ENCODE data around the gene KIF2A. TPM values are rescaled to one million over a fixed set of nuclear protein-coding genes. Genes with fewer than 3 reads are reported as not detected.

The KIF2A gene
- total and polyA plus RNA-seq, 9 of the 15 experiments (the other 6 are each of a cell fraction or from before 2014, with no cell fraction given): 42.6 to 126 (median 77.6) TPM

GRCh38 chr5:62340392-62340791 is 34.4 kb downstream of the KIF2A start (continued):
- TF ChIP-seq, protein P1, sequence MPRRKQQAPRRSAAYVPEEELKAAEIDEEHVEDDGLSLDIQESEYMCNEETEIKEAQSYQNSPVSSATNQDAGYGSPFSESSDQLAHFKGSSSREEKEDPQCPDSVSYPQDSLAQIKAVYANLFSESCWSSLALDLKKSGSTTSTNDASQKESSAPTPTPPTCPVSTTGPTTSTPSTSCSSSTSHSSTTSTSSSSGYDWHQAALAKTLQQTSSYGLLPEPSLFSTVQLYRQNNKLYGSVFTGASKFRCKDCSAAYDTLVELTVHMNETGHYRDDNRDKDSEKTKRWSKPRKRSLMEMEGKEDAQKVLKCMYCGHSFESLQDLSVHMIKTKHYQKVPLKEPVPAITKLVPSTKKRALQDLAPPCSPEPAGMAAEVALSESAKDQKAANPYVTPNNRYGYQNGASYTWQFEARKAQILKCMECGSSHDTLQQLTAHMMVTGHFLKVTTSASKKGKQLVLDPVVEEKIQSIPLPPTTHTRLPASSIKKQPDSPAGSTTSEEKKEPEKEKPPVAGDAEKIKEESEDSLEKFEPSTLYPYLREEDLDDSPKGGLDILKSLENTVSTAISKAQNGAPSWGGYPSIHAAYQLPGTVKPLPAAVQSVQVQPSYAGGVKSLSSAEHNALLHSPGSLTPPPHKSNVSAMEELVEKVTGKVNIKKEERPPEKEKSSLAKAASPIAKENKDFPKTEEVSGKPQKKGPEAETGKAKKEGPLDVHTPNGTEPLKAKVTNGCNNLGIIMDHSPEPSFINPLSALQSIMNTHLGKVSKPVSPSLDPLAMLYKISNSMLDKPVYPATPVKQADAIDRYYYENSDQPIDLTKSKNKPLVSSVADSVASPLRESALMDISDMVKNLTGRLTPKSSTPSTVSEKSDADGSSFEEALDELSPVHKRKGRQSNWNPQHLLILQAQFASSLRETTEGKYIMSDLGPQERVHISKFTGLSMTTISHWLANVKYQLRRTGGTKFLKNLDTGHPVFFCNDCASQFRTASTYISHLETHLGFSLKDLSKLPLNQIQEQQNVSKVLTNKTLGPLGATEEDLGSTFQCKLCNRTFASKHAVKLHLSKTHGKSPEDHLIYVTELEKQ (CRISPR knock-in tag; IDR thresholded peaks at IDR 0.05): no peak
- TF ChIP-seq, protein P2, sequence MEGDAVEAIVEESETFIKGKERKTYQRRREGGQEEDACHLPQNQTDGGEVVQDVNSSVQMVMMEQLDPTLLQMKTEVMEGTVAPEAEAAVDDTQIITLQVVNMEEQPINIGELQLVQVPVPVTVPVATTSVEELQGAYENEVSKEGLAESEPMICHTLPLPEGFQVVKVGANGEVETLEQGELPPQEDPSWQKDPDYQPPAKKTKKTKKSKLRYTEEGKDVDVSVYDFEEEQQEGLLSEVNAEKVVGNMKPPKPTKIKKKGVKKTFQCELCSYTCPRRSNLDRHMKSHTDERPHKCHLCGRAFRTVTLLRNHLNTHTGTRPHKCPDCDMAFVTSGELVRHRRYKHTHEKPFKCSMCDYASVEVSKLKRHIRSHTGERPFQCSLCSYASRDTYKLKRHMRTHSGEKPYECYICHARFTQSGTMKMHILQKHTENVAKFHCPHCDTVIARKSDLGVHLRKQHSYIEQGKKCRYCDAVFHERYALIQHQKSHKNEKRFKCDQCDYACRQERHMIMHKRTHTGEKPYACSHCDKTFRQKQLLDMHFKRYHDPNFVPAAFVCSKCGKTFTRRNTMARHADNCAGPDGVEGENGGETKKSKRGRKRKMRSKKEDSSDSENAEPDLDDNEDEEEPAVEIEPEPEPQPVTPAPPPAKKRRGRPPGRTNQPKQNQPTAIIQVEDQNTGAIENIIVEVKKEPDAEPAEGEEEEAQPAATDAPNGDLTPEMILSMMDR (IDR thresholded peaks at IDR 0.05 in 2 of 3, conservative IDR thresholded peaks at IDR 0.05 in 1 of 3; ENCODE audit: insufficient read depth in 2 of 3, low read depth in 1 of 3, low read length in 3 of 3): peak; percentile 26 to 56 (median 52); a peak in 4 of 6 replicates
- TF ChIP-seq ZNF217 (CRISPR knock-in tag; IDR thresholded peaks at IDR 0.05) (no peak), RNF2 (IDR thresholded peaks at IDR 0.05) (no peak)

GRCh38 chr5:62340979-62341378 is 35.0 kb downstream of the KIF2A start:
- Histone ChIP-seq H3K27ac (ENCODE audit: extremely low read depth, low read depth, low read length) (no peak overlapping the region; the same call in 2 of the 3 replicates), H3K27me3 (ENCODE audit: control insufficient read depth in 2 of 2, insufficient read depth in 2 of 2, low read length in 2 of 2) (no peaks in the 10 kb centered on the region), H3K79me2 (ENCODE audit: control insufficient read depth, insufficient read depth, low read length) (peaks cover 92% of the 10 kb centered on the region), H4K20me1 (replicated peaks; ENCODE audit: control insufficient read depth, insufficient read depth, low read length) (no peaks in the 10 kb centered on the region), H3K9me1 (ENCODE audit: control insufficient read depth, insufficient read depth, low read length) (no peaks in the 10 kb centered on the region), H3K4me3 (no peak overlapping the region), H3K4me1 (replicated peaks in 1 of 2; ENCODE audit: control insufficient read depth in 2 of 2, insufficient read depth in 2 of 2, low read length in 2 of 2) (peaks cover 0 to 9% of the 10 kb centered on the region in 2 experiments; a peak in 2 of 5 replicates), H2AFZ (ENCODE audit: low read depth, low read length) (no peak overlapping the region), H3K9ac (ENCODE audit: insufficient read depth in 1 of 2, low read depth in 2 of 2, low read length in 2 of 2) (no peak overlapping the region), H3K9me3 (replicated peaks; ENCODE audit: control insufficient read depth, insufficient read depth, low read depth, low read length) (no peaks in the 10 kb centered on the region), H3K36me3 (ENCODE audit: control insufficient read depth, insufficient read depth, low read length) (peaks cover 5% of the 10 kb centered on the region; the same call in 2 of the 3 replicates), H3K4me2 (ENCODE audit: insufficient read depth, low read length) (no peak overlapping the region)
- no peak for DNase-seq (ENCODE audit: extremely low read depth in 1 of 4, low spot score in 3 of 4)
- in situ Hi-C loops (cut with MboI): loop anchor here (5.0 kb wide), 1 partner anchor 114 kb away; no protein-coding TSS in a partner anchor
- CTCF ChIA-PET (ENCODE audit: low intra/inter-chr PET ratio): interaction anchor here (0.6 kb wide), 1 partner anchor 29 kb away, joined by 3 read pairs; no protein-coding TSS in a partner anchor
- no peak for FAIRE-seq
- ATAC-seq: no peak
- 67% methylated on average over 2 of the region's 2 CpGs for WGBS (ENCODE audit: insufficient coverage, low coverage, missing lambda C conversion rate)
- BruUV-seq (replicated peaks): no TSS peak
- intact Hi-C loops (cut with micrococcal nuclease): no loop called here
- POLR2A ChIA-PET: no interaction called here
- TF ChIP-seq TARDBP (IDR thresholded peaks at IDR 0.05) (no peak), GTF2E2 (tag; IDR thresholded peaks at IDR 0.05) (no peak), EP400 (IDR thresholded peaks at IDR 0.05) (no peak), FOXA3 (CRISPR knock-in tag; conservative IDR thresholded peaks at IDR 0.05 in 1 of 2, IDR thresholded peaks at IDR 0.05 in 1 of 2) (no peak), BHLHE40 (IDR thresholded peaks at IDR 0.05; ENCODE audit: low read length) (no peak), CTBP1 (IDR thresholded peaks at IDR 0.05; ENCODE audit: borderline replicate concordance) (no peak), PML (IDR thresholded peaks at IDR 0.05; ENCODE audit: low read length) (no peak), FOXP1 (CRISPR knock-in tag; IDR thresholded peaks at IDR 0.05) (no peak)
- TF ChIP-seq, protein P3, sequence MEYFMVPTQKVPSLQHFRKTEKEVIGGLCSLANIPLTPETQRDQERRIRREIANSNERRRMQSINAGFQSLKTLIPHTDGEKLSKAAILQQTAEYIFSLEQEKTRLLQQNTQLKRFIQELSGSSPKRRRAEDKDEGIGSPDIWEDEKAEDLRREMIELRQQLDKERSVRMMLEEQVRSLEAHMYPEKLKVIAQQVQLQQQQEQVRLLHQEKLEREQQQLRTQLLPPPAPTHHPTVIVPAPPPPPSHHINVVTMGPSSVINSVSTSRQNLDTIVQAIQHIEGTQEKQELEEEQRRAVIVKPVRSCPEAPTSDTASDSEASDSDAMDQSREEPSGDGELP (CRISPR knock-in tag; IDR thresholded peaks at IDR 0.05; ENCODE audit: borderline replicate concordance): no peak
